GF-D8 (cell line): ENCODE results near the gene KCNB1.

Experiments used
- DNase-seq: peaks from one replicate; lab custom pipeline; 2025; lab: John Stamatoyannopoulos, UW

The KCNB1 gene

DNA sequence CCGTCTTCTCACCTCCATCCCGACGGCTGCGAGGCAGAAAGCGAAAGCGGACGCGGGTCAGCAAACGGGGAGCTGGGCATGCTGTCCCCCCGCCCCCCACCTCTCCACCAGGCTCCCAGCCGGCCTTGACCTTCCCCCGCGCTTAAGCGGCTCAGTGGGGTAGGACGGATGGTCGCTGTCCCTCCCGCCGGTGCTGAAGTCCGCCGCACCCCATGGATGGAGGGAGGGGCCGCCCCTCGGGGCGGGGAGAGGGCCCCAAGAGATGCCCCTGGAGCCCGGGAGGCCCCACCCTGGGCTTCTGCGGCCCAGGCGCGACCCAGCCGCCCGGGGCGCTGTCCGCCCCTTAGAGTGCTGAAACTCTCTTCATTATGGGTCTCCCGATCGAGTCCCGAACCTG, at the start of gene KCNB1:
TSS of gene KCNB1 (minus strand) at position 48 of the 397 bp plus-strand sequence. CDS start 188 bp downstream, outside the sequence.
- no peak for DNase-seq

DNA sequence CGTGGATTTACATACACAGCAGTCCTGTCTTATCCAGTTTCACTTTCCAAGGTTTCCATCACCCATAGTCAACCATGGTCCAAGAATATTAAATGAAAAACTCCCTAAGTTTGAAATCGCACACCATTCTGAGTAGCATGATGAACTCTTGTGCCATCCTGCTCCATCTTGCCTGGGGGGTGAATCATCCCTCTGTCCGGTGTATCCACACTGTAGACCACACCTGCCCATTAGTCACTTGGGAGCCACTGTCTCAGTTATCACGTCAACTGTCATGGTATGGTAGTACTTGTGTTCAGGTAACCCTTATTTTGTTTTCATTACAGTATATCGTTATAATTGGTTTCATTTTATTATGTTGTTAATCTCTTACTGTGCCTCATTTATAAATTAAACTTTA, 47.0 kb upstream of the KCNB1 start:
- DNase-seq = no peak

DNA sequence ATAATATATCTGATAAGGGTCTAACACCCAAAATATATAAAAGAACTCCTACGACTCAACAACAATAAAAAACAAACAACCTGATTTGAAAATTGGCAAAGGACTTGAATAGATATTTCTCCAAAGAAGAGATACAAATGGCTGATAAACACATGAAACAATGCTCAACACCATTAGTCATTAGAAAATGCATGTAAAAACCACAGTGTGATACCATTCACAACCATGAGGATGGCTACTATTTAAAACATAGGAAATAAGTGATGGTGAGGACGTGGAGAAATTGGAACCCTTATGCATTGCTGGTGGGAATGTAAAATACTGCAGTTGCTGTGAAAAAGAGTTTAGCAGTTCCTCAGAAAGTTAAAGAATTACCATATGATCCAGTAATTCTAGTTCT, 44.1 kb upstream of the KCNB1 start:
- no peak for DNase-seq

DNA sequence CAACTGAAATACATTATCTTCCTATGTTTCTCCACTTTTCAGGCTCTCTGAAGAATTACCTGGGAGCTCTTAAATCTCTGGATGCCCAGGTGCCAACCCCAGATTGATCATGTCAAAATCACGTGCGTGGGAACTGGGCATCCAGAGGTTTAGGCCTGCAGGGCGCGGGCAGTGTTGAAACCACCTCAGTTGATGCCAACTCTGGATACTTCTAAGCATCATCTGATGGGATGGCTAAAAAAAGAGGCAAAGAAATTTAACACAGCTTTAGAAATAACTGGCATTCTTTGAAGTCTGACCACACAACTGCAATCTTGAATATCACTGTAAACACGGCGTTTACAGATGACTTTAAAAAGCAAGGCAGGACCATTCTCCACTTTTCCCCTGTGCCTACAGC, 43.6 kb upstream of the KCNB1 start:
- DNase-seq = no peak

GRCh38 chr20:49523767-49524360, 41.4 kb upstream of the KCNB1 start:
- DNase-seq = no peak

GRCh38 chr20:49521356-49521755, 38.9 kb upstream of the KCNB1 start:
- no peak for DNase-seq

- no peak for DNase-seq
Measured at GRCh38 chr20:49519777-49520359, 37.4 kb upstream of the KCNB1 start.

DNA sequence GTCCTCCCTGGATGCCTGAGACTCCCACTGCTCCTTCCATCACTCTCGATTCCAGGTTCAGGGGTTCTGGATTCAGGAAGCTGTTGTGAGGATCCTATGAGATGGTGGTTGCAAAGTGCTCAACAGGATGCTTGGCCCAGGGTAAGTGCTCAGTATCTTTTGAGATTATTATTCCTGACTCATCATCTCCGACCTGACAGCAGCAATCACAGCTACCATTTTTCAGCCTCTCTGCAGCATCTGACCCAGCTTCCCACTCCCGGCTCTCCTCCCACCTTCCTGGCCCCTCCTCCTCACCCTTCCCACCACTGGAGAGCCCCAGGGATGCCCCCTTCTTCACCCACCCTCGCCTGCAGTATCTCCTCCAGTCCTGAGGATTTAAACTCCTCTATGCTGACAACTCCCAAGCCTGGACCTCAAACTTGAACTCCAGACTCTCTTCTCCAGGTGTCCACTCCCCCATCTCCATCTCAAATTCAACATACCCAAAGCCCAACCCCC, 36.8 kb upstream of the KCNB1 start:
- no peak for DNase-seq

- no peak for DNase-seq
Measured at GRCh38 chr20:49518576-49518975, 36.1 kb upstream of the KCNB1 start.

DNA sequence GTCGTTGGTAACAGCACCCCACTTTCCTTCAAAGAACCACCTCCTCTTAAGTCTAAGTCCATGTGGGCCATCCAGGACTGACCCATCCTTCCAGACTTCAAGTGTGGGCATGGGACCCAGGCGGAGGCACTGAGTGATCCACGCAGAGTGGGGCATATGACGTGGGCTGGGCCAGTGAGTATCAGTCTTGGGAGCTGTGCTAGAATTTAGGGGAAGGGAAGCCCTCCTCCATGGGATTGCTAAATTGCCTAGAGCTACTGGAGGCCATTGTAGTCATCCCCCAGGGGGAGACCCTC, 35.3 kb upstream of the KCNB1 start:
- DNase-seq = no peak

DNA sequence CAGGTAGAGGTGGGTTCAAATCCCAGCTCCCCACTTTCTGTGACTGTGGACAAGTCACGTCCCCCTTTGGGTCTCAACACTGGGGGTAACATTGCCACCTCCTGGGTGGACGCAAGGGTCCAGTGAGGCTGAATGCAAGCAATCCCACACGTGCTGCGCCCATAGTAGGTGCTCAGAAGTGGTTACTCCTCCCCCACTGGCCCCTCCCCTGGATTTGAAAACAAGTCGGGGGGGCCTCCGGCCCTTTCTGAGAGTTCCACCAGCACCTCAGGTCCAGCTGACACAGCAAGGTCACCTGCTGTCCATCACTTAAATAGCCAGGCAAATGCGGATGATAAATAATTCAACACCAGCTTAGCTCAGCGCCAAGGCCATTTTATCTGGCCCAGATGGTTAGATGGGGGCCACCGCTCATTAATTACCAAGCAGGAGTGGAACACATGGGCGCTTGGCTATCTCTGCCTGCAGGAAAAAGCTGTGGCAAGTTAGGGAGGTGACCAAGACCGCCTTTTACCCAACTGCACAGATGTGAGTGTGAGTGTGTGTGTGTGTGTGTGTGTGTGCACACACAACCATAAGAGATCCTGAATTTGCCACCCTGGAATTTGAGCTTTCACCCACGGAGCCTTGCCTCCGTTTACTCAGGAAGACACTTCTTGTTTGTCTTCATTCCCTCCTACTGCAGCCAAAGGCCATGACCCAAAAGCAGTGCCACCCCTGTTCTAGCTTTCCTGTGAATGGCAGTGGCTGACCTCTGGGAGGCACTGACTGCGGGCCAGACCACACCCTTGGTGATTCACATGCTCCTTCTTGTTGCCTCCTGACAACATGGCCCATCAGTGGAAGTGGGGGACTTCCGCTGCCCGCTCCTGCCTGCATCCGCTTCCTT, 34.7 kb upstream of the KCNB1 start:
- no peak for DNase-seq

GRCh38 chr20:49515586-49515985, 33.1 kb upstream of the KCNB1 start:
- DNase-seq = no peak

- DNase-seq = no peak
Measured at GRCh38 chr20:49513517-49513916, 31.0 kb upstream of the KCNB1 start.

- DNase-seq = no peak
Measured at GRCh38 chr20:49513009-49513408, 30.5 kb upstream of the KCNB1 start.

- DNase-seq = no peak
Measured at GRCh38 chr20:49511788-49512525, 29.5 kb upstream of the KCNB1 start.

- DNase-seq = no peak
Measured at GRCh38 chr20:49510562-49511122, 28.2 kb upstream of the KCNB1 start.

DNA sequence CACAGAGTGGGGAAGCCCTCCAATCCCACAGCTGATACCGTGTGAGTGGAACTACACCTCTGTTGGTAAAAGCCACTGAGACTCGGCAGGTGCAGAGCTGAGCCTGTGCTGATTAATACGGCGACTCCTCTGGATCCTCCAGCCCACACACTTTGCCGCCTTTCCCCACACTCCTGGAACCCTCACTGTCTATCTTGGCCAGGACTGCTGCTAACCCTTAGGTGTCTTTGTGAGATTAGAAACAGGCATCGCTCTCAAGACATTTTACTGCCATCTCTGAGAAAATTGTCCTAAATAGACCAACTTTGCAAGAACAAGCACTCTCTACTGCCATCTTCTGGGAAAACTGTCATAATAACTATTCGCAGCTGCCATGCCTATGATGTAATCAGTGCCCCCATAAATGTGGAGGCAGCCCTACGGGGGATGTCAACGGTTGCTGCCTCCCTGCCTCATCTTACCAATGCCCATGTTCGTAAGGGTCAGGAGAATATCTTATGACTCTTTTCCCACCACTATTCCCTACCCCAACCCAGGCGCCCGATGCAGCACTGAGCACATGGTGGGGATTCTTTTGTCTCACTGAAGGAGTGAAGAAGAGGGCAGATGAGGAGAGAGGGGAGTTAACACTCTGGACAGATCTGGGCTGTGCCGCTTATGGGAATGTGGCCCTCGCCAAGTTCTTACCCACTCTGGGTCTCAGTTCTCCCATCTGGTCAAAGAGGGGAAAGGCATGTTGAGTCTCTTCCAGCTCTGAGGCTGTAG, 26.1 kb upstream of the KCNB1 start:
- DNase-seq = no peak

DNA sequence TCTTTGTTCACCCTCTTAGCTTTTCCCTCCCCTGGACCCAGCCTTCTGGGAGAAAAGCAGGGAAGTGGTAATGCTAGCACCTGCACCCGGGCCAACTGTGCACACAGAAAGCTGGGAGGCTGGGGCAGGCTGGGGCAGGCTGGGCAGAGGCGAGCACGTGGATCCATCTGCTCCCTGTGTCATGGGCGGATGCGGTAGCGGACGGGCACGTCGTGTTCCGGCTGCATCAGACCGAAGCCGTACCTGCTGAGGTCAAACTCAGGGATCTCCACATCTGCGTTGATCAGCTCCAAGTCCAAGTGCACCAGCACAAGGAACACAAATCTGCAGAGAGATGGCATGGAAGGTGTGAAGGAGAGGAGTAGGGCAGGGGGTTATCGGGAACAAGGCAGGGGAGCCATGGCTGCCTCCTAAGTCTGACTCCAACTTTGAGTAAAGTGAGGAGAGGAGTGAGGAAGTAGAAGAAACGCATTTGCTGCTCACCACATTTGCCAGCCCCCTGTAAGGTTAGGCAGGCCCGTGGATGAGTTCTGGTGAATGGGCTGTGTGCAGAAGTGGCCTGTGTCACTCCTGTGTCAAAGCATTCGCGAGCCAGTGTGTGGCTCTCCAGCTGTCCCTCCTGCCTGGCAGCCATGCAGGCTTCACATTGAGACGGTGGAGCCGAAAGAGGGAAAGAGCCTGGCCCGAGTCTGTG, 25.4 kb upstream of the KCNB1 start:
- no peak for DNase-seq

GRCh38 chr20:49505518-49505917, 23.1 kb upstream of the KCNB1 start:
- DNase-seq = no peak

DNA sequence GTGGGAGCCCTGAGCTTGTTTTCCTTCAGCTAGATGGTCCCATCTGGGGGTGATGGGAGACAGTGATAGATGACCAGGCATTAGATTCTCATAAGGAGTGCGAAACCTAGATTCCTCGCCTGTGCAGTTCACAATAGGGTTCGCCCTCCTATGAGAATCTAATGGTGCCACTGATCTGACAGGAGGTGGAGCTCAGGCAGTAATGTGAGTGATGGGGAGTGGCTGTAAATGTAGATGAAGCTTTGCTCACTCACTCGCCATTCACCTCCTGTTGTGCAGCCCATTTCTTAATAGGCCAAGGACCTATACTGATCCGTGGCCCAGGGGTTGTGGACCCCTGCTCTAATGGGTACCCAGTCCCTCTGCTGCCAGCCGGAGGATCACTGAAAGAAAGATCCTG, 20.7 kb upstream of the KCNB1 start:
- no peak for DNase-seq

- DNase-seq = no peak
Measured at GRCh38 chr20:49501917-49502316, 19.4 kb upstream of the KCNB1 start.
